Right lobe of liver (tissue), 4 donors: ENCODE results near the gene TSPAN9.

Source experiments
- POLR2A ChIP-seq: fragments of 450-650 bp; IDR thresholded peaks from one replicate; pipeline ENCODE4 v1.6.1; 2017; ENCODE audit warnings: antibody characterized with exemption, mild to moderate bottlenecking
- TF ChIP-seq, protein P1 (sequence below), 4 donors: fragments of 200-600 bp in 3 of 4; fragments of 450-650 bp in 1 of 4; IDR thresholded peaks; one replicate each; pipeline versions ENCODE4 v1.5.1 to v1.8.0; 2016 to 2022; ENCODE audit warnings: antibody characterized with exemption in 4 of 4, mild to moderate bottlenecking in 2 of 4
- donor health status: DM: no; HTN: no; CAD: no.
- donor health status: DM: no; HTN: no; CAD: no.
- donor health status: DM: no; HTN: yes; CAD: no.

DNA sequence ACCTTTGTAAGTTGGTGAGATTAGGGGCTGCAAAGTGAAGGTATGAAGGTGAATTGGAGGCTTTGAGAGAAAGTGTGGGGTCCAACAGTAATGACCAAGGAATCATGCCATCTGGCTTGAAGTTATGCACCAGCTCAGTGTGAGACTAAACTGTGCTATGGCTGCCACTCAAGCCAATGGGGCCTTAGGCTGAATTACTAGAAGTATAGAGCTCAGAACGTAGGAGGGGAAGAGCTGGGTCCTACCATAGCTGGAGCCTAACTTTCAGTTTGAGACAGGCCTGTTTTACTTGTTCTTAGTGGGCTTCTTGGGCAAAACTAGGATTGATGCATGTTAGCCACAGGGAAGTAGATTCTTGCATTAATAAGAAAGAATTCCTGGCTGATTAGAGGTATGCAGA, 194.0 kb downstream of the TSPAN9 start:
- TF ChIP-seq, protein P1, sequence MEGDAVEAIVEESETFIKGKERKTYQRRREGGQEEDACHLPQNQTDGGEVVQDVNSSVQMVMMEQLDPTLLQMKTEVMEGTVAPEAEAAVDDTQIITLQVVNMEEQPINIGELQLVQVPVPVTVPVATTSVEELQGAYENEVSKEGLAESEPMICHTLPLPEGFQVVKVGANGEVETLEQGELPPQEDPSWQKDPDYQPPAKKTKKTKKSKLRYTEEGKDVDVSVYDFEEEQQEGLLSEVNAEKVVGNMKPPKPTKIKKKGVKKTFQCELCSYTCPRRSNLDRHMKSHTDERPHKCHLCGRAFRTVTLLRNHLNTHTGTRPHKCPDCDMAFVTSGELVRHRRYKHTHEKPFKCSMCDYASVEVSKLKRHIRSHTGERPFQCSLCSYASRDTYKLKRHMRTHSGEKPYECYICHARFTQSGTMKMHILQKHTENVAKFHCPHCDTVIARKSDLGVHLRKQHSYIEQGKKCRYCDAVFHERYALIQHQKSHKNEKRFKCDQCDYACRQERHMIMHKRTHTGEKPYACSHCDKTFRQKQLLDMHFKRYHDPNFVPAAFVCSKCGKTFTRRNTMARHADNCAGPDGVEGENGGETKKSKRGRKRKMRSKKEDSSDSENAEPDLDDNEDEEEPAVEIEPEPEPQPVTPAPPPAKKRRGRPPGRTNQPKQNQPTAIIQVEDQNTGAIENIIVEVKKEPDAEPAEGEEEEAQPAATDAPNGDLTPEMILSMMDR (IDR thresholded peaks at IDR 0.05): no peak
- TF ChIP-seq POLR2A: no peak
